ENCODE data around the gene GRIN2C. TPM values are rescaled to one million over a fixed set of nuclear protein-coding genes. Genes with fewer than 3 reads are reported as not detected.

Gene GRIN2C
- total RNA-seq, 2 donors from 2014 or later = 0.87 TPM; not detected in 1

GRCh38 chr17:74842146-74842598 is 17.5 kb downstream of the GRIN2C start:
- Mint-ChIP-seq H3K9me3 (no peaks in the 10 kb centered on the region), H3K36me3 (no peaks in the 10 kb centered on the region)
- no peak for ATAC-seq

GRCh38 chr17:74840989-74841666 is 18.6 kb downstream of the GRIN2C start:
- H3K36me3 Mint-ChIP-seq = no peaks in the 10 kb centered on the region
- no peak for ATAC-seq
- no peak overlapping the region for H3K27ac Mint-ChIP-seq

More at GRCh38 chr17:74842146-74842598, 17.5 kb downstream of the GRIN2C start:
- DNase-seq (ENCODE audit: low spot score in 2 of 2) = no peak
- no peak overlapping the region for H3K27ac Mint-ChIP-seq

GRCh38 chr17:74839990-74840852 is 19.5 kb downstream of the GRIN2C start:
- ATAC-seq = peak in 1 of 2 donors; percentile 36
- no peak for DNase-seq (ENCODE audit: low spot score in 2 of 2)
- no peak overlapping the region for H3K27ac Mint-ChIP-seq
- H3K9me3 Mint-ChIP-seq = no peaks in the 10 kb centered on the region
- no peaks in the 10 kb centered on the region for H3K36me3 Mint-ChIP-seq

More at GRCh38 chr17:74840989-74841666, 18.6 kb downstream of the GRIN2C start:
- DNase-seq (ENCODE audit: low spot score in 2 of 2) = no peak
- H3K9me3 Mint-ChIP-seq = no peaks in the 10 kb centered on the region

- peak overlapping the region in 1 of 2 donors; percentile 57 for H3K27ac Mint-ChIP-seq
- no peak for ATAC-seq
- no peaks in the 10 kb centered on the region for H3K9me3 Mint-ChIP-seq
- DNase-seq (ENCODE audit: low spot score in 2 of 2) = no peak
- H3K36me3 Mint-ChIP-seq = no peaks in the 10 kb centered on the region
Measured at GRCh38 chr17:74838274-74838673, 21.4 kb downstream of the GRIN2C start.

- ATAC-seq = no peak
- H3K9me3 Mint-ChIP-seq = no peaks in the 10 kb centered on the region
- no peaks in the 10 kb centered on the region for H3K36me3 Mint-ChIP-seq
- no peak overlapping the region for H3K27ac Mint-ChIP-seq
- no peak for DNase-seq (ENCODE audit: low spot score in 2 of 2)
Measured at GRCh38 chr17:74836691-74837467, 22.8 kb downstream of the GRIN2C start.

- ATAC-seq (no peak), DNase-seq (ENCODE audit: low spot score in 2 of 2) (no peak)
- H3K9me3 Mint-ChIP-seq = no peaks in the 10 kb centered on the region
- H3K27ac Mint-ChIP-seq = no peak overlapping the region
- H3K36me3 Mint-ChIP-seq = no peaks in the 10 kb centered on the region
Measured at GRCh38 chr17:74836191-74836590, 23.5 kb downstream of the GRIN2C start.

- H3K36me3 Mint-ChIP-seq = no peaks in the 10 kb centered on the region
- H3K27ac Mint-ChIP-seq = peak overlapping the region in 1 of 2 donors; percentile 73
- DNase-seq (ENCODE audit: low spot score in 2 of 2) (no peak), ATAC-seq (no peak)
- H3K9me3 Mint-ChIP-seq = no peaks in the 10 kb centered on the region
Measured at GRCh38 chr17:74833501-74834377, 25.9 kb downstream of the GRIN2C start.

GRCh38 chr17:74832421-74832820 is 27.3 kb downstream of the GRIN2C start:
- Mint-ChIP-seq H3K27ac (peak overlapping the region in 1 of 2 donors; percentile 71), H3K36me3 (no peaks in the 10 kb centered on the region), H3K9me3 (no peaks in the 10 kb centered on the region)
- ATAC-seq (no peak), DNase-seq (ENCODE audit: low spot score in 2 of 2) (no peak)

- no peak for ATAC-seq
- DNase-seq (ENCODE audit: low spot score in 2 of 2) = no peak
Measured at GRCh38 chr17:74831444-74832146, 28.1 kb downstream of the GRIN2C start.

GRCh38 chr17:74830861-74831260 is 28.8 kb downstream of the GRIN2C start:
- DNase-seq (ENCODE audit: low spot score in 2 of 2) (no peak), ATAC-seq (no peak)
- Mint-ChIP-seq H3K9me3 (no peaks in the 10 kb centered on the region), H3K36me3 (no peaks in the 10 kb centered on the region), H3K27ac (no peak overlapping the region)

More at GRCh38 chr17:74831444-74832146, 28.1 kb downstream of the GRIN2C start:
- Mint-ChIP-seq H3K36me3 (no peaks in the 10 kb centered on the region), H3K9me3 (no peaks in the 10 kb centered on the region), H3K27ac (peak overlapping the region in 1 of 2 donors; percentile 71)

- H3K9me3 Mint-ChIP-seq = no peaks in the 10 kb centered on the region
- H3K36me3 Mint-ChIP-seq = no peaks in the 10 kb centered on the region
- DNase-seq (ENCODE audit: low spot score in 2 of 2) (no peak), ATAC-seq (no peak)
- no peak overlapping the region for H3K27ac Mint-ChIP-seq
Measured at GRCh38 chr17:74827800-74828199, 31.9 kb downstream of the GRIN2C start.

GRCh38 chr17:74825952-74826719 is 33.5 kb downstream of the GRIN2C start:
- no peaks in the 10 kb centered on the region for H3K9me3 Mint-ChIP-seq
- no peaks in the 10 kb centered on the region for H3K36me3 Mint-ChIP-seq
- H3K27ac Mint-ChIP-seq = no peak overlapping the region
- ATAC-seq (no peak), DNase-seq (ENCODE audit: low spot score in 2 of 2) (no peak)

GRCh38 chr17:74824961-74825627 is 34.6 kb downstream of the GRIN2C start:
- no peak overlapping the region for H3K27ac Mint-ChIP-seq
- no peak for ATAC-seq
- no peak for DNase-seq (ENCODE audit: low spot score in 2 of 2)
- H3K36me3 Mint-ChIP-seq = no peaks in the 10 kb centered on the region
- H3K9me3 Mint-ChIP-seq = no peaks in the 10 kb centered on the region

- no peak for DNase-seq (ENCODE audit: low spot score in 2 of 2)
- ATAC-seq = no peak
- Mint-ChIP-seq H3K27ac (no peak overlapping the region), H3K36me3 (peaks cover 0 to 6% of the 10 kb centered on the region in 2 donors), H3K9me3 (no peaks in the 10 kb centered on the region)
Measured at GRCh38 chr17:74822939-74823367, 36.7 kb downstream of the GRIN2C start.

Data from activated naive CD4-positive, alpha-beta T cell treated with anti-CD3 and anti-CD28 coated beads, Interleukin-2, amount 50 U/mL, for 72 hours (primary cell).